HG02943 (cell line): ENCODE results near the gene PIK3CG.
"Not testable (repeated sequence)": the region's sequence is repeated elsewhere in the genome, so short reads cannot be mapped to it uniquely, and the experiment has no call there.

ENCODE experiments used
- ATAC-seq: cut with Tn5 transposase; IDR thresholded peaks from one replicate; pipeline ENCODE4 v1.9.1; 2021; ENCODE audit warnings: mild to moderate bottlenecking, low read depth, moderate library complexity; ENCODE audit not compliant: unreplicated experiment

The PIK3CG gene

GRCh38 chr7:106865130-106866041, at the start of gene PIK3CG:
Gene PIK3CG, plus strand, starts transcription at chr7:106865282. Its CDS starts 2,280 bp downstream, at chr7:106867562.
- peak; percentile 81 for ATAC-seq

DNA sequence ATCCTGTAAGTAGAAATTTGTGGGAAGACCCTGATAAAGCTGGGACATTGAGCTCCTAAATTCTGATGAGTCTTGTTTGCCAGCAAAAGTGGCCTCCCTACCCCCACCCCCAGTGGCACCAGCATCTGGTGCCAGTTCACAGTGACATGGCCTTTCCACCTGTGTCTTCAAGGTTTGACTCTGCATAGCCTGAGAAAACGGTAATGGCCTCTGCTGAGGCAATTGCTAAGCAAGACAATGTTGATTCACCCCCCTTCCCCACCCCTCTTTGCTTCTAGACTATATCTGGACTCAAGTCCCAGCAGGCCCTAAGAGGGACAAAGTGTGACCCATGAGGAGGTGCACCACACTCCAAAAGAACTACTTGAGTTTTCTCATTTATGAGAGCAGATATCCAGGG, 48.0 kb upstream of the PIK3CG start:
- ATAC-seq = no peak

- no peak for ATAC-seq
Measured at GRCh38 chr7:106818736-106819135, 46.3 kb upstream of the PIK3CG start.

GRCh38 chr7:106819546-106819945, 45.5 kb upstream of the PIK3CG start:
- no peak for ATAC-seq

- no peak for ATAC-seq
Measured at GRCh38 chr7:106820321-106821217, 44.5 kb upstream of the PIK3CG start.

- no peak for ATAC-seq
Measured at GRCh38 chr7:106823631-106824030, 41.5 kb upstream of the PIK3CG start.

GRCh38 chr7:106824458-106824857, 40.6 kb upstream of the PIK3CG start:
- ATAC-seq = no peak

DNA sequence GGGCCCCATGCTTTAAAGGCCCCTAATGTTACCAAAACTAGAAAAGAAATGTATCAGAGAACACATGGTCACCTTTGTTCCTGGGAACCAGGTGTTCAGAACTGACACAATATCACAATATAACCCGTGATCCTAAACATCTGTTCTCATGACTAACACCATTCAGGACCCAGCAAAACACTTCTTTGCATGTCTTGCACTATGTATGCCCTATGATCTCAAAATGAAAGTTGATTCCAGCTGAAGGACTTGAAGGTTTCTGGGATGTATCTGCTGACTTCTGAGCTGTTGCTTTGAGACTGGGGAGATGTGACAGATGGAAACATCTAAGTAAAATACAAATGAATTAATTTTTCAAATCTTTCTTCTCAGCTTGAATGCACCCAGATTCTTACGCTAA, 37.5 kb upstream of the PIK3CG start:
- no peak for ATAC-seq

GRCh38 chr7:106829496-106829895, 35.6 kb upstream of the PIK3CG start:
- no peak for ATAC-seq

- ATAC-seq = not testable (repeated sequence)
Measured at GRCh38 chr7:106830896-106831295, 34.2 kb upstream of the PIK3CG start.

DNA sequence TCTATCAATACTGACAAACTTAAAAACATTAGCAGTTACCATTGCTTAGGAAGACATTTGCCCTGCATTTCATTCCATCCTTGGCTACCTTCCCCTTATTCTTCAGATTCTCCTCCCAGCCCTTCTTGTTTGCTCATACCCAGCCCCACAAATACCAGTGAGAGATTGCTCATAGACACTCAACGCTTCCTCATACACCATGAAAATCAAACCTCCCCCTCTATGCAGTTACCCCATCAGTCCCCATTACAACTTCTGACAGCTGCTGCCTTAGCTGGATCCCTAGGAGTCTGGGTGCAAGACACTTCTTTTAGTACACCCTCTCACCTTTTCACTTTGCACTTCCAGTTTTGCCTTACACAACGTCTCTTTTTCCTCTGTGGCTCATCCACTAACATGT, 28.3 kb upstream of the PIK3CG start:
- no peak for ATAC-seq

- no peak for ATAC-seq
Measured at GRCh38 chr7:106839511-106839910, 25.6 kb upstream of the PIK3CG start.

DNA sequence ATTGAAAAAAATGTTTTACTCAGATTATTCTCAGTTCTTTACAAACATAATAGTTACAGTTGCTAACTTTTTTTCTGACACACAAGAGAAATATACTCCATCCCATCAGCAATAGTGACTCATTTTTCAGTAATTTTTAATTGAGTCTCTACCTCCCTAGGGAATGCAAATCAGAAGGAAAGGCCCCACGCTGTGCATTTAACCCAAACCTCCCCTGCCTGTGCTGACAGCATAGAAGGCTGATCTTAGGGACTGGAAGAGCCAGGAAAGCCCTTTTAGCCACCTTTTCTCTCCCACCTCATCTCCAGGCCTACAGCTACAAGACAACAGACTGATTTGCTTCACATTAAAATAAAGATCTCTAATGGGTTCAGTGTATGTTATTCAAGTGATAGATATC, 24.7 kb upstream of the PIK3CG start:
- ATAC-seq = no peak

GRCh38 chr7:106841896-106842390, 23.1 kb upstream of the PIK3CG start:
- ATAC-seq = no peak

DNA sequence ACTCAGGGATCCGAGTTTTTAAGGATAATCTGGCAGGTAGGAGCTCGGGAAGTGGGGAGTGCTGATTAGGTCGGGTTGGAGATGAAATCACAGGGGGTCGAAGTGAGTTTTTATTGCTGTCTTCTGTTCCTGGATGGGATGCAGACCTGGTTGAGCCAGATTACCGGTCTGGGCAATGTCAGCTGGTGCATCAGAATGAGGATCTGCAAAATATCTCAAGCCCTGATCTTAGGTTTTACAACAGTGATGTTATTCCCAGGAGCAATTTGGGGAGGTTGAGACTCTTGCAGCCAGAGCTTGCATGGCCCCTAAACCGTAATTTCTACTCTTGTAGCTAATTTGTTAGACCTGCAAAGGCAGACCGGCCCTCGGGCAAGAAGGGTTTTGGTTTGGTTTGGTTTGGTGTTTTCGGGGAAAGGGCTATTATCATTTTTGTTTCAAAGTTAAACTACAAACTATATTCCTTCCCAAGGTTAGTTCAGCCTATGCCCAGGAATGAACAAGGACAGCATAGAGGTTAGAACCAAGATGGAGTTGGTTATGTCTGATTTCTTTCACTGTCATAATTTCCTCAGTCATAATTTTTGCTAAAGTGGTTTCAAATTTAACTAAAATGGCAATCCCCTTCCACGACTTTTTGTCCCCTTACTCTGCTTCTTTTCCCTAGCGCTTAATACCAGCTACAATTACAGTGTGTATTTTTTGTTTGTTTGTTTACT, 20.6 kb upstream of the PIK3CG start:
- no peak for ATAC-seq

DNA sequence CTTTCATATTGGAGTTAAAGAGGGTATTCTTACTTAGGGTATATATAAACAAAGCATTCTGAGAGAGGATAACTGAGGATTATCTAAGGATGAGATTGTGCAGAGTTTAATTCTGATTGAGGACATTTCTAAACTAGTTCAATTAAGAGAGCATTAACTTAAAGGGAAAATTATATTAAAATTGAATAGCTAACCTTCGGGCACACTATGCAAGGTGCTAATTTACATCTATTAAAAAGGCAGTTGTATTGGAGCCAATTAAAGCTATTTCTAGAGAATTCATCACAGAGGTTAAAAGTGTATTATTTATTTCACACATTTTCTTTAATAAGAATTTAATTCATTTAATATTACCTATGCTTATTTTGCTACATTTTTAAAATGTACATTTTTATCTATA, 17.0 kb upstream of the PIK3CG start:
- ATAC-seq = no peak

DNA sequence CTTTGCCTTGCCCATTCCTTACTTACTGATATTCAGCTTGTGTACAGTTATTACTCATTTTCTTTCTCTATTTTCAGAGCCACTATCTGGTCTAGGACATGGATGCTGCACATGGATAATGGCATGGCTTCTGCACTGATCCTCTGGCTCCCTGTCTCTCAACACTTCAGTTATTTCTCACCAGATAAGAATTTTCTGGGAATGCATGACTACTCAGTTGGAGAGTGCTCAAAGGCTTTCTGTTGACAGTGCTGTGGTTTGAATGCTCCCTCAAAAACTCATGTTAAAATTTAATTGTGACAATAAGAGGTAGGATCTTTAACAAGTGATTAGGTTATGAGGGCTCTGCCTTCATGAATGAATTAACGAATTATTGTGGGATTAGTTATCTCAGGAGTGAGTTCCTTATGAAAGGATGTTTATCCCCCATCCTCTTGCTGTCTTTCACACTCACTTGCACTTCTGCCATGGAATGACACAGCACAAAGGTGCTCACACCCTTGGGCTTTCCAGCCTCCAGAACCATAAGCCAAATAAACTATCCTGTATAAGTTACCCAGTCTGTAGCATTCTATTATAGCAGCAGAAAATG, 16.1 kb upstream of the PIK3CG start:
- no peak for ATAC-seq

- ATAC-seq = not testable (repeated sequence)
Measured at GRCh38 chr7:106851632-106852031, 13.4 kb upstream of the PIK3CG start.

DNA sequence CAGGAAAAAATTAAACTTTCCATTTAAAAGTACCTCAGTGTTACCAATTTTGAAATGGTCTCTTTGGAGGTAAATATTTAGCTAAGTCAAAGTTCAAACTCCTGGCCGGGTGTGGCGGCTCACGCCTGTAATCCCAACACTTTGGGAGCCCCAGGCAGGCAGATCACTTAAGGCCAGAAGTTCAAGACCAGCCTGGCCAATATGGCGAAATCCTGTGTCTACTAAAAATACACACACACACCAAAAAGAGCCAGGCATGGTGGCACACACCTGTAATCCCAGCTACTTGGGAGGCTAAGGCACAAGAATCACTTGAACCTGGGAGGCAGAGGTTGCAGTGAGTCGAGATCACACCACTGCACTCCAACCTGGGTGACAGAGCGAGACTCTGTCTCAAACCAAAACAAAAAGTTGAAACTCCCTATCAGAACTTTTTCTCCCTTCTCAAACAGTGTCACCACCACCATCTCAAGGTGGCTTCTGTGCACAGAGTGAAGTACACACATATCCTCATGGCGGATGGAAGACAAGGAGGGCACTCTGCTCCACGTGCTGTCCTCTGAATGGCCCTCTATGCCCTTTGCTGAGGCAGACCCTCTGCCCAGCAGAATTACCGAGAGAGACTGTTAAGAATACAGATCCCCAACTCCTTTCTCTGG, 11.7 kb upstream of the PIK3CG start:
- no peak for ATAC-seq
